ENCODE measurements around the gene RRAS.

RRAS gene

DNA sequence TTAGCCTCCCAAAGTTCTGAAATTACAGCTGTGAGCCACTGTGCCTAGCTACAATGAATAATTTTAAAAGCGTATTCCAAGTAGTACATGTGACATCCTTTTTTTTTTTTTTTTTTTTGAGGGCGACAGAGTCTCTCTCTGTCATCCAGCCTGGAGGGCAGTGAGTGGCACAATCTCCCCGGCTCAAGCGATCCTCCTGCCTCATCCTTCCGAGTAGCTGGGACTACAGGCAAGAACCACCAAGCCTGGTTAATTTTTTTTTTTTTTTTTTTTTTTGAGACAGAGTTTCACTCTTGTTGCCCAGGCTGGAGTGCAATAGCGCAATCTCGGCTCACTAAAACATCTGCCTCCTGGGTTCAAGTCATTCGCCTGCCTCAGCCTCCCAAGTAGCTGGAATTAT, 52.7 kb downstream of the RRAS start:
- CTCF ChIA-PET: interaction anchor here (0.7 to 1.2 kb wide), 2 partner anchors 17 to 84 kb away, joined by 3 to 5 read pairs; no protein-coding TSS in a partner anchor
- POLR2A ChIA-PET: no interaction called here
- TF ChIP-seq, protein P1, sequence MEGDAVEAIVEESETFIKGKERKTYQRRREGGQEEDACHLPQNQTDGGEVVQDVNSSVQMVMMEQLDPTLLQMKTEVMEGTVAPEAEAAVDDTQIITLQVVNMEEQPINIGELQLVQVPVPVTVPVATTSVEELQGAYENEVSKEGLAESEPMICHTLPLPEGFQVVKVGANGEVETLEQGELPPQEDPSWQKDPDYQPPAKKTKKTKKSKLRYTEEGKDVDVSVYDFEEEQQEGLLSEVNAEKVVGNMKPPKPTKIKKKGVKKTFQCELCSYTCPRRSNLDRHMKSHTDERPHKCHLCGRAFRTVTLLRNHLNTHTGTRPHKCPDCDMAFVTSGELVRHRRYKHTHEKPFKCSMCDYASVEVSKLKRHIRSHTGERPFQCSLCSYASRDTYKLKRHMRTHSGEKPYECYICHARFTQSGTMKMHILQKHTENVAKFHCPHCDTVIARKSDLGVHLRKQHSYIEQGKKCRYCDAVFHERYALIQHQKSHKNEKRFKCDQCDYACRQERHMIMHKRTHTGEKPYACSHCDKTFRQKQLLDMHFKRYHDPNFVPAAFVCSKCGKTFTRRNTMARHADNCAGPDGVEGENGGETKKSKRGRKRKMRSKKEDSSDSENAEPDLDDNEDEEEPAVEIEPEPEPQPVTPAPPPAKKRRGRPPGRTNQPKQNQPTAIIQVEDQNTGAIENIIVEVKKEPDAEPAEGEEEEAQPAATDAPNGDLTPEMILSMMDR (IDR thresholded peaks at IDR 0.05; ENCODE audit: insufficient read depth, low read length, missing control alignments): no peak
- H3K4me3 ChIP-seq (ENCODE audit: low read depth, low read length): no peak overlapping the region
- no peak for DNase-seq (ENCODE audit: low read depth, low spot score)
